ENCODE data around the gene RNLS.
A peak's percentile ranks its signal among the peaks of the same experiment; 100 is the strongest.
"Not testable (repeated sequence)": the region's sequence is repeated elsewhere in the genome, so short reads cannot be mapped to it uniquely, and the experiment has no call there.

Gene RNLS

DNA sequence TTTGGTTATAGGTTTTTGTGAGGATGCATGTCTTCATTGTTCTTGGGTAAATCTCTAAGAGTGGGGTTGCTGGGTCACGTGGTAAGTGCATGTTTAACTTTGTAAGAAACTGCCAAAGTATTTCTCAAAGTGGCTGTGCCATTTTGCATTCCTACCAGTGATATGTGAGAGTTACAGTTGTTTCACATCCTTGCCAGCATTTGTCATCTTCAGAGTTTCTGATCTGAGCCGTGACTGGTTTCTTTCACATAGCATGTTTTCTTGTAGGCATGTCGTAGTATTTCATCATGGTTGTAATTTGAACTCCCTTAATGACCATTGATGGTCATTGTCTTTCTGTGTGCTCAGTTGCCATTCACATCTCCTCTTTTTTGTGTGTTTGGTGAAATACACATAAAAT is 286.0 kb downstream of the RNLS start:
- Mint-ChIP-seq H3K27me3 (no peaks in the 10 kb centered on the region), H3K36me3 (ENCODE audit: low read depth) (no peaks in the 10 kb centered on the region), H3K4me1 (ENCODE audit: low read depth) (peaks cover 24% of the 10 kb centered on the region), H3K9me3 (no peaks in the 10 kb centered on the region), H3K27ac (no peak overlapping the region), H3K4me3 (no peak overlapping the region)

DNA sequence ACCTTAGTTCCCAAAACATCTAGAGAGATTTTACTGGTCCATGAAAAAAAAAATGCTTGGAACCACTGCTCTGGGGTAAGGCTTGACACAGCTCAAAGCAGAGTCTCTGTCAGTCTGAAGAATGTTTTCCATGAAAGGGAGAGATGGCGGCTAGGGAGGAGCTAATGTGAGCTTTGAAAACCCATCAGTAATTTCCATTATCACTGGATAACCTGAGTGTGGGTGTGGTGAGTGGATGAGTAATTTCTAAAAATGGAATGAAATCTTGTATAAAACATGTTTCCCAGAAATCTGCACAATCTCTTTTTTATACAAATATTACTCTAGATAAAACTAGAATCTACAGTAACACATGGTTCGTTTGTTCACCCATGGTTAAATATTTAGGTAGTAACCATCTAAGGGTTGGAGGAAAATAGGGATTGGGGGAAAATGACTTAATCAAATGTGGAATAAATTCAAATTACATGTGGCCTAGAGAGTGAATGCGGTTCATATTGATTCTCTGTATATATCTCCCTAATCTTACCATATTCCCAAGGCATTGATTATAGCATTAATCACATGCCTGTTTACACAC is 289.4 kb downstream of the RNLS start:
- peaks cover 40% of the 10 kb centered on the region for H3K4me1 Mint-ChIP-seq (ENCODE audit: low read depth)
- H3K27me3 Mint-ChIP-seq, result no peaks in the 10 kb centered on the region
- H3K27ac Mint-ChIP-seq, result no peak overlapping the region
- no peaks in the 10 kb centered on the region for H3K9me3 Mint-ChIP-seq
- H3K4me3 Mint-ChIP-seq, result no peak overlapping the region
- H3K36me3 Mint-ChIP-seq (ENCODE audit: low read depth), result no peaks in the 10 kb centered on the region

DNA sequence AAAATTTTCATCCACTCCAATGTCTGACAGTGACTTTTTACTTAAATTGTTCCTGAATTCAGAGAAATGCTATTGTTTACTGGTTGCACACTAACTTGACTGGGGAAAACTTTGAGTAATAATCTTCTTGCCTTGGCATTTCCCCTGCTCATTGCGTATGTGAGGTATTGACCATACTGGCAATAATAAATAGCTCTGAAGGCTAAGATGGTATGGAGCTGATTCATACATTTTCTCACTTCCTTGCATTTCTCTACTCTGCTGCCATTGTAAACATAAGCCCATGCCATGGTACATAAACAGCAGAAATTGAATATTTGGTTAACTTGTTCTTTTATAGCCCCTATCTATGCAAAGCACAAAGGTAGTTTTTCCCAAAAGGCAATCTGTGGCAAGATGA is 290.0 kb downstream of the RNLS start:
- no peaks in the 10 kb centered on the region for H3K9me3 Mint-ChIP-seq
- H3K4me3 Mint-ChIP-seq, result no peak overlapping the region
- H3K4me1 Mint-ChIP-seq (ENCODE audit: low read depth), result peaks cover 43% of the 10 kb centered on the region
- no peak overlapping the region for H3K27ac Mint-ChIP-seq
- no peaks in the 10 kb centered on the region for H3K36me3 Mint-ChIP-seq (ENCODE audit: low read depth)
- H3K27me3 Mint-ChIP-seq, result no peaks in the 10 kb centered on the region

DNA sequence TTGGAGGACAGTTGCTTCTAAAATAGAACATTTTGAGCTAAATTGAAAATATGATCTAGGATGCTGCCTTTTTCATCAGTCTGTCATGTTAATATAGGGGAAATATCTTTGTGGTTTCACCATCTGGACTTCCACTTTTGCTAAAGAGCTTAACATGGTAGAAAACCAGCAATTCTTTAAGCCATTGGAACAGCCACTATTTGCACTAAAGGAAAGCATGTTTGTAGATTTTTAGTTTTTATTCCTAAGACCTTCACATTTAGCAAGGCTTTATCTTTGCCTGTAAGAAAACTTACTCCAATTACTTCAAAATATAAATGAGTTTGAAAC is 291.0 kb downstream of the RNLS start:
- no peak overlapping the region for H3K27ac Mint-ChIP-seq
- H3K4me3 Mint-ChIP-seq, result no peak overlapping the region
- no peaks in the 10 kb centered on the region for H3K27me3 Mint-ChIP-seq
- no peaks in the 10 kb centered on the region for H3K9me3 Mint-ChIP-seq
- no peaks in the 10 kb centered on the region for H3K36me3 Mint-ChIP-seq (ENCODE audit: low read depth)
- H3K4me1 Mint-ChIP-seq (ENCODE audit: low read depth), result peaks cover 43% of the 10 kb centered on the region

DNA sequence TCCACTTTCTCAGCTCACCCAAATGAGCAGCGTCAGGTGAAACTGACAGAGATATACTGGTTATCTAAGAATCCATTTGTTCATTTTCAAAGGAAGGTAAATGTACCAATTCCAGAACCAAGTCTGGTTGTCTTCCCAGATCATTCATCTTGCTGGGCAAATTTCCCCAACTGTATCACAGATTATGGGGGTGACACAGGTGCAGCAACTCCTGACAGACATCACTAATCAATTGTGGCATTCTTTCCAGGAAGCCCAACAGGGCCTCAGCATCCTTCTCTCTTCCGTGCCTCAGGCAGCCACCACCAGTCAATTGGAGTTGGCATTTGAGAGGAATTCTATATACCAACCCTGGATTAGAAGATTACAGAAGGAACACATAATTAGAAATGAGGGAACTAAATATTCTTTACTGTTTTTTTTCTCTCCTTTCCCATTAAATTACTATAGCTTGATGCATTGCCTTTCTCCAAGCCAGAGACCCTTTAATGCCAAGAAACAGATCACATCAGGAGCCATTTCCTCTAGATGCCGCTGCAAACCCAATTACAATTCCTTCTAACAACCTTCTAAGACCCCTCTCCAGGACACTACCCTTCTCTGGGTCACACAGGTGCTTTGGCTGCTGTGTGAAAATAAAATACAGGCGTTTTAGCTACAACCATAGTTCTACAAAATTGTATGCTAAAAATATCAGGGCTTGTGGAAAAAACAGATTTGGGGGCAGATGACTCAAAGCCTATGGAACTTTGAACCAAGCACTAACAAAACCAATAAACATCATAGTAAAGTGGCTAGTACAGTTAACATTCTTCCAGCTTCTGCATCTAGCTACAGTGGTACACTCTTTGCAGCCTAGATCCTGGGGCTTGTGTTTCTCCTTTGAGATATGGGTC is 291.6 kb downstream of the RNLS start:
- no peaks in the 10 kb centered on the region for H3K27me3 Mint-ChIP-seq
- H3K4me3 Mint-ChIP-seq, result no peak overlapping the region
- H3K4me1 Mint-ChIP-seq (ENCODE audit: low read depth), result peaks cover 43% of the 10 kb centered on the region
- no peaks in the 10 kb centered on the region for H3K36me3 Mint-ChIP-seq (ENCODE audit: low read depth)
- no peak overlapping the region for H3K27ac Mint-ChIP-seq
- H3K9me3 Mint-ChIP-seq, result no peaks in the 10 kb centered on the region

DNA sequence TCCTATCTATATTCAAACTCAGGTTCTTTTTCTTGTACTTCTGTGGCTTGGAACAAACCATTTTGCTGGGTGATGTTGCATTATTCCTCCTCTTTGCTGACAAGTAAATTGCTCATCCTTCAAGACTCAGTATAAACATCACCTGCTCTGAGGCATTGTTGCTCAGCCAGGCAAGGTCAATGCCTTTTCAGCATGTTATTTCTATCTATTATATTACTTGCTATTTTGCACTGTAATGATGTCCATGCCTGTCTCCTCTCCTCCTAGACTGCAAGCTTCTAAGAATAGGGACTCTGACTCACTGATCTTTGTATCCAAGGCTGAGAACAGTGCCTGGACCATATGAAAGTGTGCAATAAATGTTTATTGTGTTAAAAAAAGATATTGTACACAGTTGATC is 293.8 kb downstream of the RNLS start:
- no peaks in the 10 kb centered on the region for H3K36me3 Mint-ChIP-seq (ENCODE audit: low read depth)
- no peaks in the 10 kb centered on the region for H3K27me3 Mint-ChIP-seq
- no peak overlapping the region for H3K4me3 Mint-ChIP-seq
- H3K27ac Mint-ChIP-seq, result no peak overlapping the region
- no peaks in the 10 kb centered on the region for H3K9me3 Mint-ChIP-seq
- H3K4me1 Mint-ChIP-seq (ENCODE audit: low read depth), result peaks cover 43% of the 10 kb centered on the region

DNA sequence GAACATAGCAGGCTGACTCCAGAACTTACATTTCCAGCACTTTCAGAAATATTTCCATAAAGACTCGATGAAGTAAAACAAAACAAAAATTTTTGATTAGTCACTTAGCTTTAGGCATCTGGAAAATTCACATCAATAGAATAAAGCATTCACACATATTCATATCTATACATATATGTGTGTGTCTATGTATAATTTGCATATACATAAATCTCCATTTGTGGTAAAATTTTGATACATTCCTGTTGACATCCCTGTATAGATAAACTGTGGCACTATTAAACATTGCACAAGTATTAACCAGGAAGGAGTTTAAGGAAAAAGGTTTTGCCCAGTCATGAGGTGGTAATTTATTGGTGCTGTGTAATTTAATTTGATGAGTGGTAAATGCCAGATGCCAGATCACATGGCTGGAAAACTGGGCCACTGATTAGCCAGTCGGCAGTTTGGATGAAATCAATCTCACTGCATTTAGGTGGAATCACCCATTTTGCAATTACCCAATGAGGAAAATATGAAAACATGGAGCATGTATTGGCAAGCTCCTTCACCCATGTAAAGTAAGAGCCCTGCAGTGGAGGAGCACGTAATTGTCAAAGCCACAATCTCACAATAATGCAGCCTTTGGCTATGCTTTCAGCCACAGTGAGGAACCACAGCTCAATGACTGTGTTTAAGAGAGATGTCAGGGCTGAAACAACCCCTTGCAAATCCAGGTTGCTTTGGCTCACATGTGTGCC is 294.6 kb downstream of the RNLS start:
- Mint-ChIP-seq H3K4me3 (no peak overlapping the region), H3K36me3 (ENCODE audit: low read depth) (no peaks in the 10 kb centered on the region), H3K27ac (no peak overlapping the region), H3K4me1 (ENCODE audit: low read depth) (peaks cover 40% of the 10 kb centered on the region), H3K27me3 (no peaks in the 10 kb centered on the region), H3K9me3 (no peaks in the 10 kb centered on the region)

DNA sequence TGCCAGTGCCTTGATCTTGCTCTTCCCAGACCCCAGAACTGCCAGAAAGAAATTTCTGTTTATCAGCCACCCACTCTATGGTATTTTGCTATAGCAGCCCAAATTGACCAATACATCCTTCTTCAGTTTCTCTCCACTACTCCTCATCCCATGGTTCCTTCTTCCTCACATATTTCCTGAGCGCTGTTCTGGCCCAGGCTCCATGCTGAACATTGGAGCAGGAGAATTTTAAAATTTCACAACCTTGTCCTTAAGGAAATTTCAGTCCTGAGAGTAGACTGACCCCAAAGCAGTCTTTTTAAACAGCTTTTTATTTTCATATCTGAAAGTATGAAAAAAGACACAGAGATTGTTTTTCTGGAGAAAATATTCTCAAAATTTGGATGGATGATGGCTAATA is 297.1 kb downstream of the RNLS start:
- H3K36me3 Mint-ChIP-seq (ENCODE audit: low read depth), result no peaks in the 10 kb centered on the region
- H3K27me3 Mint-ChIP-seq, result no peaks in the 10 kb centered on the region
- H3K9me3 Mint-ChIP-seq, result no peaks in the 10 kb centered on the region
- H3K4me3 Mint-ChIP-seq, result no peak overlapping the region
- peaks cover 39% of the 10 kb centered on the region for H3K4me1 Mint-ChIP-seq (ENCODE audit: low read depth)
- H3K27ac Mint-ChIP-seq, result no peak overlapping the region

DNA sequence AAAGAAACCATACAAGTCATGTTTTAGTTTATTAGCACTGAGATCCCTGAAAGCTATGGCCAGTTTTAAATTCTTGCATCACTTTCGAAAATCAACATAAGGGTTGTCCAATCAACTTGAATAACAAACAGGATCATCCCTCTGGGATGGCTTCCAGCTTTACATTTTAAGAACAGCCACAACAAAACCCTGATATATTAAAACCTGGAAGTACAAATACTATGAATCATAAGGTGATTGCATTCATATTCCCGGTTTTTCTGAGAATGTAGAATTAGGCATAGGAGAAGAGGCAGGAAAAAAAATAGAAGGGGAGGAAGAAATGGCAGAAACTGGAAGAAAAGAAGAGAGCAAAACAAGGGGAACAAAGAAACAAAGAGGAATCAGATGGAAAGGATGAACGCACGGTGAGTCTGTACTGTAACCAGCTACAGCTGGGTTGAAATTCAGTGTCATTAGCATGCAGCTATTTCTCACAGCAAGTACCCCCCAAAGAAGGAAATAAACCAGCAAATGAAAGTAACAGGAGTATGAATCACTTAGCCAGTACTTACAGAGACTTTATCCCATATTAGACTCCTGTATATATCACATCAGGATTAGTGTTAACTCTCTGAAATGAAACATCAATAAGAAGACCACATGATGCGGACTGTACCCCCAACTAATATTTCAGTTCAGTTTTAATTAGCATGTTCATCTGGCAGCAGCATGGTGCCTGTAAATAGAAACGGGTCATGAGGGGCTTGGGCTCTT is 301.3 kb downstream of the RNLS start:
- no peaks in the 10 kb centered on the region for H3K9me3 Mint-ChIP-seq
- no peaks in the 10 kb centered on the region for H3K27me3 Mint-ChIP-seq
- H3K4me3 Mint-ChIP-seq, result no peak overlapping the region
- H3K27ac Mint-ChIP-seq, result peak overlapping the region; percentile 59
- peaks cover 47% of the 10 kb centered on the region for H3K4me1 Mint-ChIP-seq (ENCODE audit: low read depth)
- no peaks in the 10 kb centered on the region for H3K36me3 Mint-ChIP-seq (ENCODE audit: low read depth)

DNA sequence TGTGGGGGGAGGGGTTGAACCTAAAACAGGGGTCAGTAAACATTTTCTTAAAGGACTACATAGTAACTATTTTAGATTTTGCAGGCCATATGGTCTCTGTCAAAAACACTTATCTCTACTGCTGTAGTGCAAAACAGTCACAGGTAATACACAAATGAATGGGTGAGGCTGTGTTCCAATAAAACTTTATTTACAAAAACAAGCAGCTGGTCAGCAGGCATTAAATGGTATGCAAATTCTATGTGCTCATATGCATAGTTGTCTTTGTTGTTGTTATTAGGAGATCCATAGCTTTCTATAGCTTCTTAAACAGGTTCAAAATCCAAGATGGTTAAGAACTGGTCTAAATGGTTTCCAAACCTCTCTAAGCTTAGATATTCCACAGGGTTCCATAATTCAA is 302.6 kb downstream of the RNLS start:
- no peak overlapping the region for H3K27ac Mint-ChIP-seq
- H3K4me1 Mint-ChIP-seq (ENCODE audit: low read depth), result peaks cover 47% of the 10 kb centered on the region
- no peaks in the 10 kb centered on the region for H3K27me3 Mint-ChIP-seq
- no peaks in the 10 kb centered on the region for H3K9me3 Mint-ChIP-seq
- no peaks in the 10 kb centered on the region for H3K36me3 Mint-ChIP-seq (ENCODE audit: low read depth)
- no peak overlapping the region for H3K4me3 Mint-ChIP-seq

DNA sequence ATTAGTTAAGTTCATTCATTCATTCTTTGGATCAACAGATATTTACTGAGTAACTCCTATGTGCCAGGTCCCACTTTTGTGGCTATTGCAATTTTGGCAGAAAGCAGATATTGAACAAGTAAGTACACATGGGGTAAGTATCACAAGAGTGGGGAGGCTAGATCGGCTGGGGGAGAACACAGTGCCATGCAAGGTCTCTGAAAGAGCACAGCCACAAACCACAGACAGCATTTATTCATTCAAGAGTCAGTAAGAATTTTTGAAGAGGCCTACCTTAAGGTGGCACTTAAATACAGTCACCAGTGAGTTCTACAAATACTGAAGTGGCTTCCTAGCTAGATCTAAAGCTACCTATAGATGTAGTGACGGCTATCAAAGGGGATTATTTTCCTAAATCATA is 304.2 kb downstream of the RNLS start:
- H3K36me3 Mint-ChIP-seq (ENCODE audit: low read depth), result no peaks in the 10 kb centered on the region
- no peak overlapping the region for H3K27ac Mint-ChIP-seq
- H3K4me1 Mint-ChIP-seq (ENCODE audit: low read depth), result peaks cover 47% of the 10 kb centered on the region
- H3K27me3 Mint-ChIP-seq, result no peaks in the 10 kb centered on the region
- H3K9me3 Mint-ChIP-seq, result no peaks in the 10 kb centered on the region
- no peak overlapping the region for H3K4me3 Mint-ChIP-seq

DNA sequence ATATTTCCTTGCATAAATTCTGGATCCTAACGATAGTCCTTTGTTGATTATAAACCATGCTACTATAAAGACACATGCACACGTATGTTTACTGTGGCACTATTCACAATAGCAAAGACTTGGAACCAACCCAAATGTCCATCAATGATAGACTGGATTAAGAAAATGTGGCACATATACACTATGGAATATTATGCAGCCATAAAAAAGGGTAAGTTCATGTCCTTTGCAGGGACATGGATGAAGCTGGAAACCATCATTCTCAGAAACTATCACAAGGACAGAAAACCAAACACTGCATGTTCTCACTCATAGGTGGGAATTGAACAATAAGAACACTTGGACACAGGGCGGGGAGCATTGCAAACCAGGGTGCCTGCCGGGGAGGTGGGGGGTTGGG is 306.2 kb downstream of the RNLS start:
- H3K27me3 Mint-ChIP-seq; H3K36me3 Mint-ChIP-seq (ENCODE audit: low read depth); H3K9me3 Mint-ChIP-seq; H3K27ac Mint-ChIP-seq; H3K4me3 Mint-ChIP-seq: not testable (repeated sequence)
- peaks cover 54% of the 10 kb centered on the region for H3K4me1 Mint-ChIP-seq (ENCODE audit: low read depth)

DNA sequence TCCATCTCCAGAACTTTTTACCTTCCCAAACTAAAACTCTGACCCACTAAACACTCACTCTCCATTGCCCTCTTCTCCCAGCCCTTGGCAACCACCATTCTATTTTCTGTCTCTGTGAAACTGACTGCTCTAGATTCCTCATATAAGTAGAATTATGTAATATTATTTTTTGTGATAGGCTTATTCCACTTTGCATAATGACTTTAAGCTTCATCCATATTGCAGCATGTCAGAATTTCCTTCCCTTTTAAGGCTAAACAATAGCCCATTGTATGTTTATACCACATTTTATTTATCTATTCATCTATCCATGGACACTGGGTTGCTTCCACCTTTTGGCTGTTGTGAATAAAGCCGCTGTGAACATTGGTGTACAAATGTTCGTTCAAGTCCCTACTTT is 308.8 kb downstream of the RNLS start:
- no peak overlapping the region for H3K27ac Mint-ChIP-seq
- no peaks in the 10 kb centered on the region for H3K9me3 Mint-ChIP-seq
- H3K27me3 Mint-ChIP-seq, result no peaks in the 10 kb centered on the region
- no peak overlapping the region for H3K4me3 Mint-ChIP-seq
- H3K4me1 Mint-ChIP-seq (ENCODE audit: low read depth), result peaks cover 55% of the 10 kb centered on the region
- H3K36me3 Mint-ChIP-seq (ENCODE audit: low read depth), result no peaks in the 10 kb centered on the region

DNA sequence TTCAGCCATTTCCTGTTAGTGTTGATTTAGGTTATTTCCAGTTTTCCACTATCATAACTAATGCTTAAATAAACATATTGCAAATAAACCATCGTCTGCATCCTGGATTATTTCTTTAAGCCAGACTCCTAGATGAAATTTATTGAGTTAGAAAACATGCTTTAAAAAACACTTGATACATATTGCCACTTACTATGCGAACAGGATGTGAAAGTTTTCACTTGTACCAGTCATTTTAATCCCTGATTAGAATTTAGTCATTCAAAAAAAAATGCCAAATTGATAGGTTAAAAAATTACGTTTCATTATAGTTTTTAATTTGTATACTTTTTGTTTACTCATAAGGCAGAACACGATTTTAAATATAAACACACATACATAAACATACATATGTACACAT is 309.6 kb downstream of the RNLS start:
- Mint-ChIP-seq H3K4me1 (ENCODE audit: low read depth) (peaks cover 48% of the 10 kb centered on the region), H3K4me3 (no peak overlapping the region), H3K27ac (no peak overlapping the region), H3K36me3 (ENCODE audit: low read depth) (no peaks in the 10 kb centered on the region), H3K9me3 (no peaks in the 10 kb centered on the region), H3K27me3 (no peaks in the 10 kb centered on the region)
